GM19025 (cell line): ENCODE results near the gene PLEKHM3.
"Not testable (repeated sequence)": the region's sequence is repeated elsewhere in the genome, so short reads cannot be mapped to it uniquely, and the experiment has no call there.

Source experiments
- ATAC-seq: cut with Tn5 transposase; IDR thresholded peaks from one replicate; pipeline ENCODE4 v1.9.1; 2021; ENCODE audit warnings: mild to moderate bottlenecking, low read depth, moderate library complexity; ENCODE audit not compliant: unreplicated experiment

PLEKHM3 gene

DNA sequence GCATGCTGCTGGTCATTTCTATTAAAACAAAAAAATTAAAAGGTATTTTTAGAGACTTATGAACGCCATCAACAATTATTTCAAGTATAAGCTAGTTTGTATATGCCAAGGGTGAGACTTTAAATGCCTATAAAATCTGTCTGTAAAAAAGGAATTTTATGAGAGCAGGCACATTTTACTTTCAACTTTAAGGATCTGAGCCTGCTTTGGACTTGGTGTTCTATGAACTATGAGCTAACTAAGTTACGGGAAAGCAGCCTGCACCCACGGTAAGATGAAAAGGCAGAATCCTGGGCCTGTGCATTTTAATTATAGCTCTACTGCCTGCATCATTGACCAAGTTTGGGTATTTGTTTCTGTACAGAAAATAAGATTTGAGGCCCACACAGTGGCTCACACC, 95.4 kb downstream of the PLEKHM3 start:
- ATAC-seq = no peak

DNA sequence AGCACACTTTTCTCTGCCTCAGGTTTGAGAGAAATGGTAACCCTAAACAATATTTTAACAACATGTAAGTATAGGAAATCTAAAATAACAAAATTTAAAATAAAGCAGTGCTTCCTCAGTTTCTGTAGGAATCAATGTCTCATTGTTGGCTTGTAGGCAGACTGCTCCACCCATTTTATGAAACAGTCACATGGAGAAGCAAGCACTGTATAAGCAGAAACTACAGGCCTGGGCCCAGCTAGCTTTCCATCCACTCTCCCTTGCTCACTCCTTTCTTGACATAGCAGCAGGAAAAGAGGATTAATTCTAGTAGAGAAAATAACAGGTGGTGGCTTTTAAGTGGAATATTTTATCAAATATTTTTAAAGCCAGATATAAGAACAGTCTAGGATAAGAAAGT, 97.2 kb downstream of the PLEKHM3 start:
- ATAC-seq = no peak

GRCh38 chr2:207926989-207927300, 98.4 kb downstream of the PLEKHM3 start:
- no peak for ATAC-seq

DNA sequence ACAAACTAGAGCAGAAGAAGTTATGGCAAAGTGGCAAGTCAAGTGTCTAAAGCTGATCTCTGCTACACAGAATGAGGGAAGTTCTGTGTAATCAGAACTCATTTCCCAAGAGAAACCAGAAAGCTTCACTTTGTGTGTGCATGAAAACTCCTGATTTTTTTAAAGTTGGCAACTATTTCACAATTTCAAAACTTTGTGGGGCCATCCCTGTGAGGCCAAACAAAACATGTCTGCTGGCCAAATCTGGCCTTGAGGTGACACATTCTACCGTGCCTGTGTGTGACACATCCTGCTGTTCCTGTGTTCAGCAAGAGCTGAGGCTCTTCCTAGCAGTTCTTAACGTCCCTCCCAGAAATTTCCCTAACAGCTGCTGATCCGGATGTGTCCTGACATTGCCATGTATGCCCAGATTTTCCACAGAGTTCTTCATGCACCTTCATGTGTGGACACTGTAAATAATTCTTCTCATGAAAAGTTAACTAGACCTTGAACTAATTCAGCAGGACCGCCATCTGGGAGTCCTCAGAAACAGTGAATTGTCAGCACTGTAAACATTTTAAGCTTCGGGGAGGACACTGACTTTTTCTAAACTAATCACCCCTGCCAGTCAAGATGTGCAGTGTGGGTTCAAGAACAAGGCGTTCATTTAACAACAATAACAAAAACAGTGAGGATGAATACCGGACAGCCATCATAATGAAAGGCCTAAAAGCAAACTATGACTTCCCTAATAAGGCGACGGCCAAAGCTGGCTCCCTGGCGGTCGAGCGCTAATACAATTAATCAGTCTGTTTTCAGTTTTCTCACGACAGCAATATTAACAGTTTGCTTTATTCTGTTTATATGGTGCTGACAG, 99.0 kb downstream of the PLEKHM3 start:
- ATAC-seq = no peak

DNA sequence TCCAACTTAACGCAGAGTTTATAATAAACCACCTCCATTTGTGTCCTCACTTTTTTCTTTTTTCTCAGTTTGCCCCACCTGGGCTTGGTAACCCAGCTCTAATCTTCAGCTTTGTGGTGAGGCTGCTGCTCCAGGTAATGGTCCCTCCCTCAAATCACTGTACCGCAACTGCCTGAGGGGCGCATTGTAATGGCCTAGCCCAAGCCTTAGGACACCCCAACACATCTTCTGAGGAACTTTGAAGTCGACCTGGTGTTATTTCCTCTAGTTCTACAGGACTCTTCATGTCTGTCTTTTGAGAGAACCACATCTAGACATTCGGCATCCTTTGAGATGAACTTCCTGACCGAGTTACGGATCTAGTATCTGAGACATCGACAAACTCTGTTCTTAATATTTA, 99.7 kb downstream of the PLEKHM3 start:
- ATAC-seq = no peak

- no peak for ATAC-seq
These were observed 103.7 kb downstream of the PLEKHM3 start for GRCh38 chr2:207921606-207922005.

DNA sequence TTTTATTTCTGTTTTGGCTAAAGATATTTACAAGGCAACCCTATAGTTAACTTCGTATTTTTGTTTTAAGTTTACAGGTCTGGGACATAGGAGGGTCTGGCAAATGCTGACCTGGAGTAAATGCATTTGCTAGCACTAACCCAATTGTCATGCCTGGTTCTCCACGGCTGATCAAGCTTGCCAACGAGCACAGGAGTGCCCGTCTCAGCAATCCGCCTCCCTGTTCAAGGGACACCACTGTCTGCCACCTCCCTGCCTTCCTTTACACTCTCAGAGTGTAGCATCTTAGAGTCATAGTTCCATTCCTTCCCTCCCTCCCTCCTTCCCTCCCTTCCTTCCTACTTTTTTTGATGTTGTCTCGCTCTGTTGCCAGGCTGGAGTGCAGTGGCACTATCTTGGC, 104.6 kb downstream of the PLEKHM3 start:
- ATAC-seq = no peak

- ATAC-seq = no peak
These were observed 105.0 kb downstream of the PLEKHM3 start for GRCh38 chr2:207920321-207920720.

DNA sequence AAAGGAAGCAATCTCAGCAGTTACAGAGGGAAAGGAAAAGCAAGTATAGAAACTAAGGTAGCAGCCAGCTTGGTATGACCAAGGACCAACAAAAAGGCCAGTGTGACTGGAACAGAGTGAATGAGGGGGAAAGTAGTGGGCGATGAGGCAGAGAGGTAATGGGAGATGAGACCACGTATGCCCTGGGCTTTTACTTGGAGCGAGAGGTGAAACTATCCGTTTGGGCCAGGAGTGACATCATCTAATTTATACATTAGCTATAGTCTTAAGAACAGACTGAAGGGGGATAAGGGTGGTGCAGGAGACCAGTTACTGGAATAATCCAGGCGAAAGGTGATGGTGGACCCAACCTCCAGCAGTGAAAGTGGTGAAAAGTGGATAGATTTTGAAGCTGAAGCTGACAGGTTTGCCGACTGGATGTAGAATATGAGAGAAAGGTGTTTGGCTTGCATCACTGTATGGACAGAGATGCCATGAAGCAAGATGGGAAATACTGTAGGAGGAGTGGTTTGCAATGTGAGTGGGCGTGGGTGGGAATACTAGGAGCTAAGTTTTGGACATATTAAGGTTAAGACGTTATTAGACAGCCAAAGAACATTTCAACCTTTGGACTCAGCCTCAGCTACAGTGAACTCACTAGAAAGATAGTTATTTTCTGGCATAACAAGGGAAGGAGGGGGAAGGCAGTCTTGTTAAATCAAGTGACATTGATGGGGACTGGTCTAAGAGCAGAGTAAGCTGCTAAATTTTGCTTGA, 106.0 kb downstream of the PLEKHM3 start:
- ATAC-seq = no peak

- ATAC-seq = no peak
These were observed 110.6 kb downstream of the PLEKHM3 start for GRCh38 chr2:207914716-207915115.

DNA sequence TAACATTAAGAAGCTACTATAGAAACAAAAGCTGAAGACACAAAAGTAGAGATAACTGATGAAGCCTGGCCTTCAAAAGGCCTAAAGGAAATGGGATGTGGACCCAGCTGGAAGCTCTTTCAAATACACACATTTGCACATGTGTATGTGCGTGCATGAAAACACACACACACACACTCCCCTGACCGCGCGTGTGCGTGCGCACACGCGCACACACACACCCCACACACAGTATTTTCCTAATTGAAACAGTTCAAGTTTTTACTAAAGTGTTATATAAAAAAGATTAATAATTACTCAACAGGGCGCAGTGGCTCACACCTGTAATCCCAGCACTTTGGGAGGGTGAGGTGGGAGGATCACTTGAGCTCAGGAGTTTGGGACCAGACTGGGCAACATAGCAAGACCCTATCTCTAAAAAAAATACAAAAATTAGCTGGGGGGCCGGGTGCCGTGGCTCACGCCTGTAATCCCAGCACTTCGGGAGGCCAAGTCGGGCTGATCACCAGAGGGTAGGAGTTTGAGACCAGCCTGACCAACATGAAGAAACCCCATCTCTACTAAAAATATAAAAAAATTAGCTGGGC, 111.5 kb downstream of the PLEKHM3 start:
- no peak for ATAC-seq

- ATAC-seq = no peak
These were observed 113.5 kb downstream of the PLEKHM3 start for GRCh38 chr2:207911856-207912255.

- no peak for ATAC-seq
These were observed 114.1 kb downstream of the PLEKHM3 start for GRCh38 chr2:207911215-207911614.

DNA sequence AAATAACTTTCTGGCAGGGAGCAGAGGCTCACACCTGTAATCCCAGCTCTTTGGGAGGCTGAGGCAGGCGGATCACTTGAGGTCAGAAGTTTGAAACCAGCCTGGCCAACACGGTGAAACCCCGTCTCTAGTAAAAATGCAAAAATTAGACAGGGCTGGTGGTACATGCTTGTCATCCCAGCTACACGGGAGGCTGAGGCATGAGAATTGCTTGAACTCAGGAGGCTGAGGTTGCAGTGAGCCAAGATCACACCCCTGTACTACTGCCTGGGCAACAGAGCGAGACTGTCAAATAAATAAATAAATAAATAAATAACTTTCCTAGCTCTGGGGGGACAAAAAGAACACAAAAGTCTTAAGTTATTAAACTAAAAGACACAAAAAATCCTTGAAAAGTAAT, 118.8 kb downstream of the PLEKHM3 start:
- not testable (repeated sequence) for ATAC-seq

GRCh38 chr2:207905546-207905945, 119.8 kb downstream of the PLEKHM3 start:
- no peak for ATAC-seq

GRCh38 chr2:207903236-207903635, 122.1 kb downstream of the PLEKHM3 start:
- no peak for ATAC-seq

DNA sequence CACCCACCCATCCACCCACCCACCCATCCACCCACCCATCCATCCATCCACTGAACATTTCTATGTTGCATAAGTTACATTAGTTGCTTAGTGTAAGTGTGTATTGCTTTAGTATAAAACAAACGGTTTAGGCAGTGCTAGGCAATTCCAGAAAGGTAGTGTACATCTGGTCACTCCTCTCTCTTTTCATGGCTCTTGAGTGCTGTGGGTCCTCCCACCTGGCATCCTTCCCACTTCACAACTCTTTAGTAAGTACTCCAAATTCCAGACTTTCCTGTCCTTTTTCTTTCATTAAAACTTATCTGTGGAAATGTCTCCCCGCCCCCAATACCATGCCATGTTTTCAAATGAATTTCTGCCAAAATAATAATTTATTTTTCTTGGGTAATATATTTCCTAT, 122.5 kb downstream of the PLEKHM3 start:
- no peak for ATAC-seq

DNA sequence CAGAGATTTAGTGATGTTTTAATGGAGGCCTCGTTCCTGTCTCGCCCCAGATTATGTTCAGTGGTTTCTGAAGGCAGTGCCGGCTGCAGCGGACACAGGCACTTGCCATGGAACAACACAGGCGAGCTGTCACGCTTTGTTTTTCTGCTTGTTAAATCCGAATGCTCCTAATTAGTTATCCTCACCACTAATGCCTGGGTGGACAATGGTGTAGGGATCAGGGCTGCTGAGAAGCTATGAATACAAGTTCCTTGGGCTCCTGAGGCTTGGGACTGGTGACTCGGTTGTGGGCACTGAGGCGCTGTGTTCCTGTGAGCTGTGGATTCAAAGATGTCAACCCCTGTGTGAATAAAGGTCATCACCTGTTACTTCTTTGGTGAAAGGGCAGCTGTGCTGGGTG, 123.5 kb downstream of the PLEKHM3 start:
- no peak for ATAC-seq

DNA sequence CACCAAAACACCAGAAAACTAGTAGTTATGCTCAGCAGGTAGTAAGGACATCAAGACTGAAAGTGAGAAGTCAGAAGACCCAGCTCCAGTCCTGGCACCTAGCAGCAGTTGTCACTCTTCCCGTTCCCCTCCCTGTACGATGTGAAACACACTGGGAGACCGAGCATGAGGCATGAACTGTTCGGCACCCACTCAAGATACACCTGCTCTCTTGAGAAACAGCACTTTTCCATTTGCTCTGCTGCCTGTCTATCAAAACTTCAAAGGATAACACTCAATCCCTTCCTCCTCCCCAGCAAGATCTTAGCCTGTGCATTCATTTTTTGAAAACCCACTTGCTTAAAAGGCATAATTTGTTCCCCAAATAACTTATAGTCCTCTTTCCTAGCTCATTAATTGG, 123.9 kb downstream of the PLEKHM3 start:
- no peak for ATAC-seq

DNA sequence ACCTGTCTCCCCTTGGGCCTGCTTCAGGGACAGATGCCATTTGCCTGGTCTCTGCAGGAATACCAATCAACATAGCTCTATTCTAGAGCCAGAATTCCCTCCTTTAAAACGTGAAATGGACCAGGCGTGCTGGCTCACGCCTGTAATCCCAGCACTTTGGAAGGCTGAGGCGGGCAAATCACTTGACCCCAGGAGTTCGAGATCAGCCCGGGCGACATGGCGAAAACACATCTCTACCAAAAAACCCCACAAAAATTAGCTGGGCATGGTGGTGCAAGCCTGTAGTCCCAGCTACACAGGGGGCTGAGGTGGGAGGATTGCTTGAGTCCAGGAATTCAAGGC, 127.0 kb downstream of the PLEKHM3 start:
- ATAC-seq = no peak

GRCh38 chr2:207897541-207898353, 127.6 kb downstream of the PLEKHM3 start:
- ATAC-seq = no peak
